Measurements from ENCODE around the gene NOC2L. TPM values are rescaled to one million over a fixed set of nuclear protein-coding genes. Genes with fewer than 3 reads are reported as not detected.

NOC2L gene
- total RNA-seq, 1 experiment from 2014 or later = 93.4 TPM

- TF ChIP-seq, protein P1, sequence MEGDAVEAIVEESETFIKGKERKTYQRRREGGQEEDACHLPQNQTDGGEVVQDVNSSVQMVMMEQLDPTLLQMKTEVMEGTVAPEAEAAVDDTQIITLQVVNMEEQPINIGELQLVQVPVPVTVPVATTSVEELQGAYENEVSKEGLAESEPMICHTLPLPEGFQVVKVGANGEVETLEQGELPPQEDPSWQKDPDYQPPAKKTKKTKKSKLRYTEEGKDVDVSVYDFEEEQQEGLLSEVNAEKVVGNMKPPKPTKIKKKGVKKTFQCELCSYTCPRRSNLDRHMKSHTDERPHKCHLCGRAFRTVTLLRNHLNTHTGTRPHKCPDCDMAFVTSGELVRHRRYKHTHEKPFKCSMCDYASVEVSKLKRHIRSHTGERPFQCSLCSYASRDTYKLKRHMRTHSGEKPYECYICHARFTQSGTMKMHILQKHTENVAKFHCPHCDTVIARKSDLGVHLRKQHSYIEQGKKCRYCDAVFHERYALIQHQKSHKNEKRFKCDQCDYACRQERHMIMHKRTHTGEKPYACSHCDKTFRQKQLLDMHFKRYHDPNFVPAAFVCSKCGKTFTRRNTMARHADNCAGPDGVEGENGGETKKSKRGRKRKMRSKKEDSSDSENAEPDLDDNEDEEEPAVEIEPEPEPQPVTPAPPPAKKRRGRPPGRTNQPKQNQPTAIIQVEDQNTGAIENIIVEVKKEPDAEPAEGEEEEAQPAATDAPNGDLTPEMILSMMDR (IDR thresholded peaks at IDR 0.05; ENCODE audit: insufficient read depth in 1 of 2, low read depth in 1 of 2, low read length in 1 of 2, severe bottlenecking in 1 of 2, unreplicated experiment in 1 of 2) = no peak
- CTCF ChIA-PET = no interaction called here
- BruUV-seq (replicated peaks) = no TSS peak
- intact Hi-C loops (cut with micrococcal nuclease; ENCODE audit: unreplicated experiment) = no loop called here
- POLR2A ChIA-PET = no interaction called here
- H3K9me3 ChIP-seq = no peaks in the 10 kb centered on the region
- H3K9me3 Mint-ChIP-seq (ENCODE audit: unreplicated experiment) = no peaks in the 10 kb centered on the region
- DNase-seq = peak in 1 of 2 experiments; percentile 27
- no peak overlapping the region for H3K27ac Mint-ChIP-seq (ENCODE audit: unreplicated experiment)
- H3K27me3 ChIP-seq (replicated peaks; ENCODE audit: control insufficient read depth, insufficient read depth, low read length) = no peaks in the 10 kb centered on the region
- no peaks in the 10 kb centered on the region for H3K36me3 Mint-ChIP-seq (ENCODE audit: insufficient read depth, unreplicated experiment)
- no peaks in the 10 kb centered on the region for H3K4me1 Mint-ChIP-seq (ENCODE audit: low read depth, unreplicated experiment)
- H3K4me1 ChIP-seq = no peaks in the 10 kb centered on the region
- H3K4me3 ChIP-seq (ENCODE audit: low read depth, low read length) = no peak overlapping the region
- H3K27me3 Mint-ChIP-seq (ENCODE audit: insufficient read depth, unreplicated experiment) = no peaks in the 10 kb centered on the region
- H3K4me3 Mint-ChIP-seq (ENCODE audit: unreplicated experiment) = no peak overlapping the region
- no peaks in the 10 kb centered on the region for H3K36me3 ChIP-seq (ENCODE audit: control insufficient read depth, insufficient read depth, low read length)
These were observed 48.0 kb downstream of the NOC2L start for GRCh38 chr1:910881-911721.

GRCh38 chr1:910311-910880 is 48.7 kb downstream of the NOC2L start:
- TF ChIP-seq, protein P1 (IDR thresholded peaks at IDR 0.05; ENCODE audit: insufficient read depth in 1 of 2, low read depth in 1 of 2, low read length in 1 of 2, severe bottlenecking in 1 of 2, unreplicated experiment in 1 of 2) = no peak
- Histone ChIP-seq H3K9me3 (no peaks in the 10 kb centered on the region), H3K4me1 (no peaks in the 10 kb centered on the region), H3K4me3 (ENCODE audit: low read depth, low read length) (no peak overlapping the region), H3K36me3 (ENCODE audit: control insufficient read depth, insufficient read depth, low read length) (no peaks in the 10 kb centered on the region), H3K27me3 (replicated peaks; ENCODE audit: control insufficient read depth, insufficient read depth, low read length) (no peaks in the 10 kb centered on the region)
- intact Hi-C loops (cut with micrococcal nuclease; ENCODE audit: unreplicated experiment) = no loop called here
- Mint-ChIP-seq H3K9me3 (ENCODE audit: unreplicated experiment) (no peaks in the 10 kb centered on the region), H3K36me3 (ENCODE audit: insufficient read depth, unreplicated experiment) (no peaks in the 10 kb centered on the region), H3K4me3 (ENCODE audit: unreplicated experiment) (no peak overlapping the region), H3K27ac (ENCODE audit: unreplicated experiment) (no peak overlapping the region), H3K4me1 (ENCODE audit: low read depth, unreplicated experiment) (no peaks in the 10 kb centered on the region), H3K27me3 (ENCODE audit: insufficient read depth, unreplicated experiment) (no peaks in the 10 kb centered on the region)
- BruUV-seq (replicated peaks) = no TSS peak
- DNase-seq = peak in 1 of 2 experiments; percentile 32
- ChIA-PET CTCF (no interaction called here), POLR2A (no interaction called here)

- no peaks in the 10 kb centered on the region for H3K9me3 ChIP-seq
- BruUV-seq (replicated peaks) = no TSS peak
- H3K9me3 Mint-ChIP-seq (ENCODE audit: unreplicated experiment) = no peaks in the 10 kb centered on the region
- H3K4me1 ChIP-seq = no peaks in the 10 kb centered on the region
- peak in 1 of 2 experiments; percentile 11 for DNase-seq
- POLR2A ChIA-PET = interaction anchor here (0.6 kb wide), 1 partner anchor 111 kb away, joined by 3 read pairs; no protein-coding TSS in a partner anchor
- TF ChIP-seq, protein P1 (IDR thresholded peaks at IDR 0.05; ENCODE audit: insufficient read depth in 1 of 2, low read depth in 1 of 2, low read length in 1 of 2, severe bottlenecking in 1 of 2, unreplicated experiment in 1 of 2) = no peak
- H3K27me3 Mint-ChIP-seq (ENCODE audit: insufficient read depth, unreplicated experiment) = no peaks in the 10 kb centered on the region
- no peaks in the 10 kb centered on the region for H3K4me1 Mint-ChIP-seq (ENCODE audit: low read depth, unreplicated experiment)
- no peaks in the 10 kb centered on the region for H3K36me3 Mint-ChIP-seq (ENCODE audit: insufficient read depth, unreplicated experiment)
- no peak overlapping the region for H3K4me3 Mint-ChIP-seq (ENCODE audit: unreplicated experiment)
- CTCF ChIA-PET = interaction anchor here (0.7 kb wide), 1 partner anchor 29 kb away, joined by 5 read pairs; no protein-coding TSS in a partner anchor
- no peak overlapping the region for H3K4me3 ChIP-seq (ENCODE audit: low read depth, low read length)
- H3K27ac Mint-ChIP-seq (ENCODE audit: unreplicated experiment) = no peak overlapping the region
- H3K27me3 ChIP-seq (replicated peaks; ENCODE audit: control insufficient read depth, insufficient read depth, low read length) = no peaks in the 10 kb centered on the region
- no peaks in the 10 kb centered on the region for H3K36me3 ChIP-seq (ENCODE audit: control insufficient read depth, insufficient read depth, low read length)
- intact Hi-C loops (cut with micrococcal nuclease; ENCODE audit: unreplicated experiment) = no loop called here
These were observed 49.2 kb downstream of the NOC2L start for GRCh38 chr1:909861-910310.
